ENCODE measurements around the gene NOP56.

Gene NOP56

GRCh38 chr20:2619961-2620595, 32.4 kb upstream of the NOP56 start:
- DNase-seq (ENCODE audit: low read depth): no peak
- no peak overlapping the region for H3K4me3 ChIP-seq (ENCODE audit: low read depth, low read length)
- no peak for TF ChIP-seq CTCF (IDR thresholded peaks at IDR 0.05; ENCODE audit: insufficient read depth, low read depth, low read length, missing control alignments)

- H3K4me3 ChIP-seq (ENCODE audit: low read depth, low read length): no peak overlapping the region
- TF ChIP-seq CTCF (IDR thresholded peaks at IDR 0.05; ENCODE audit: insufficient read depth, low read depth, low read length, missing control alignments): no peak
- no peak for DNase-seq (ENCODE audit: low read depth)
Observed at GRCh38 chr20:2624190-2624589, 28.2 kb upstream of the NOP56 start.

DNA sequence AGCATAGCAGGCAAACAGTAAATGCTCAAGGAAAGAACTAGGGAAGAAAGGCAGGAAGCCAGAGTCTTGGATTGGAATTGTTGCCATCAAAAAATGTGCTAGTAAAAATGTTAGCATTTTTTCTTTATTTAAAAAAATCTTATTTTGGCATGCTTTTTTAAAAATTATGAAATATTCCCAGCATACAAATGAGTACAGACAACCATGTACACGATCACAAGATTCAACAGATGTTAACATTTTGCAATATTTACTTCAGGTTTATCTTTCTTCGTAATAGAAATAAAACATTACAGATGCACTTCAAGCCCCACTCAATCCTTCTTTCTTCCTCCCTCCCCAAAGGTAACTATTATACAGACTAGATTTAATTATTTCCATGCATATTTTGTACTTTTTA, 27.4 kb upstream of the NOP56 start:
- no peak for DNase-seq (ENCODE audit: low read depth)
- no peak overlapping the region for H3K4me3 ChIP-seq (ENCODE audit: low read depth, low read length)
- TF ChIP-seq CTCF (IDR thresholded peaks at IDR 0.05; ENCODE audit: insufficient read depth, low read depth, low read length, missing control alignments): no peak

GRCh38 chr20:2626853-2627541, 25.4 kb upstream of the NOP56 start:
- H3K4me3 ChIP-seq (ENCODE audit: low read depth, low read length): no peak overlapping the region
- no peak for TF ChIP-seq CTCF (IDR thresholded peaks at IDR 0.05; ENCODE audit: insufficient read depth, low read depth, low read length, missing control alignments)
- no peak for DNase-seq (ENCODE audit: low read depth)

- no peak for TF ChIP-seq CTCF (IDR thresholded peaks at IDR 0.05; ENCODE audit: insufficient read depth, low read depth, low read length, missing control alignments)
- no peak for DNase-seq (ENCODE audit: low read depth)
- H3K4me3 ChIP-seq (ENCODE audit: low read depth, low read length): no peak overlapping the region
Observed at GRCh38 chr20:2631228-2631627, 21.2 kb upstream of the NOP56 start.

DNA sequence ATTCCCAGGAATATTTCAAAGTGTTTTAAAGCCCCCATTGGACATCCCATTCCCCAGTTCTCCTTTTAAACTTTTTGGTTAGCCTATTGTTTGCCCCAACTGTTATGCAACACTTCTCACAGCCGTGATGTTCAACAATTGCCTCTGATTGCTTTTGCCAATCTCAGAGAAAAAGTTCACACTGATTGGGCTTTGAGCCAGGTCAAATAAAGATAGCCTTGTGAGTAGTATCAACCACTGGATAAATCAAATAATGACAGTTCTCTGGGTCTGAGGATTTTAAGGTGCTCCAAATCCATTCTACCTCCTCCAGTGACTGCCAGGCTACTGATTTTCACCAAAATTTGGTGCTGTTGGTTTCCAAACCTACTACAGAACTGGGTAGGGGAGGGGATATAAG, 19.1 kb upstream of the NOP56 start:
- no peak overlapping the region for H3K4me3 ChIP-seq (ENCODE audit: low read depth, low read length)
- no peak for DNase-seq (ENCODE audit: low read depth)
- TF ChIP-seq CTCF (IDR thresholded peaks at IDR 0.05; ENCODE audit: insufficient read depth, low read depth, low read length, missing control alignments): no peak

GRCh38 chr20:2637246-2637645, 15.2 kb upstream of the NOP56 start:
- TF ChIP-seq CTCF (IDR thresholded peaks at IDR 0.05; ENCODE audit: insufficient read depth, low read depth, low read length, missing control alignments): no peak
- DNase-seq (ENCODE audit: low read depth): no peak
- no peak overlapping the region for H3K4me3 ChIP-seq (ENCODE audit: low read depth, low read length)

Measured in GM12865 (cell line).